Ishikawa (cell line): ENCODE data around the gene SKI.

ENCODE experiments used
- CEBPB ChIP-seq: IDR thresholded peaks from 2 replicates; pipeline ENCODE4 v1.6.1; 2012
- CREB1 ChIP-seq: IDR thresholded peaks from 2 replicates; pipeline ENCODE4 v1.6.1; 2012; ENCODE audit warnings: low read depth
- EGR1 ChIP-seq: IDR thresholded peaks from 2 replicates; pipeline ENCODE4 v1.6.1; 2012
- EP300 ChIP-seq: IDR thresholded peaks from 2 replicates; pipeline ENCODE4 v1.6.1; 2012; ENCODE audit warnings: borderline replicate concordance
- FOXM1 ChIP-seq: IDR thresholded peaks from 2 replicates; pipeline ENCODE4 v1.6.1; 2012; ENCODE audit warnings: low read depth, borderline replicate concordance
- NFIC ChIP-seq: IDR thresholded peaks from 2 replicates; pipeline ENCODE4 v1.6.1; 2012
- RAD21 ChIP-seq: IDR thresholded peaks from 2 replicates; pipeline ENCODE4 v1.6.1; 2012; ENCODE audit warnings: low read depth
- REST ChIP-seq: IDR thresholded peaks from 2 replicates; pipeline ENCODE4 v1.6.1; 2012; ENCODE audit warnings: low read depth, mild to moderate bottlenecking
- TAF1 ChIP-seq: IDR thresholded peaks from 2 replicates; pipeline ENCODE4 v1.6.1; 2012; ENCODE audit warnings: low read depth, mild to moderate bottlenecking
- TCF12 ChIP-seq: IDR thresholded peaks from 2 replicates; pipeline ENCODE4 v1.6.1; 2012; ENCODE audit warnings: low read depth
- TEAD4 ChIP-seq: IDR thresholded peaks from 2 replicates; pipeline ENCODE4 v1.6.1; 2012
- YY1 ChIP-seq: IDR thresholded peaks from 2 replicates; pipeline ENCODE4 v1.6.1; 2012; ENCODE audit warnings: low read depth
- ZBTB7A ChIP-seq: IDR thresholded peaks from 2 replicates; pipeline ENCODE4 v1.6.1; 2012; ENCODE audit warnings: low read depth
- TF ChIP-seq, protein P1 (sequence below): IDR thresholded peaks from 2 replicates; pipeline ENCODE4 v1.6.1; 2012
- TF ChIP-seq, protein P2 (sequence below): IDR thresholded peaks from 2 replicates; pipeline ENCODE4 v1.6.1; 2012

Gene SKI

DNA sequence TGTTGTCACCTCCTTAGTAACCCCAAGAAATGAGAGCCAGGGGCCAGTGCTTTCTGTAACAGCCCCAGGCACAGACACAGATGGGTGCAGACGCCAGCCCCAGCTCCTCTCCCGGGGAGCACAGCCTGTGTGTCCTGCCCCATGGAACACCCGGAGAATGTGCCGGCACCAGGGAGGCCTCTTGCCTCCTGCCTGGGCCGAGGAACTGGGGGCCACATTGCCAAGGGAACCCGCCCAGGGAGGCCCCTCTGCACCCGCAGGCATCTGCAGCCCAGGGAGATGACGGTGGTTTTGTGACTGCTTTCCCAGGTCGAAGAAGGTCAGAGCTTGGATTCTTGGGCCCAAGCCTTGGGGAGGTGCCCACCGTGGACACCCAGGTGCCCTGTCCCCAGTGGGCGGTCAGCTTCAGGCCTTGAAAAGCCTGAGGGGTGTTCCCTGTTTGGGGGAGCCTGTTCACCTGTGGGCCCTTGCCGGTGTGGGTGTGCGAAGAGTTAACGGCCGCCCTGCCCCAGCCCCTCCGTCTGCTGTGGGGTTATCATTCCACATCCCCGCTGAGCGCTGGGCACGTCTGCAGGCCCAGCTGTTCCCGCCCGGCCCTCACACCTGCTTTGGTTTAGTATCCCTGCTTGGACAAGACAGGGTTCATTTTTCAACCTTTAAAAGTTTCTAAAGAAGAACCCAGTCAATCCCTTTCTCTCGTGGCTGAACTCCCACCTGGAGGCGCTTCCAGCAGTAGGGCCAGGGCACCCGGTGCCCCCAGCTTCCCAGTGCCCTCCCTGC, 100.7 kb downstream of the SKI start:
- no peak for TF ChIP-seq FOXM1
- no peak for TF ChIP-seq YY1
- TF ChIP-seq, protein P1, sequence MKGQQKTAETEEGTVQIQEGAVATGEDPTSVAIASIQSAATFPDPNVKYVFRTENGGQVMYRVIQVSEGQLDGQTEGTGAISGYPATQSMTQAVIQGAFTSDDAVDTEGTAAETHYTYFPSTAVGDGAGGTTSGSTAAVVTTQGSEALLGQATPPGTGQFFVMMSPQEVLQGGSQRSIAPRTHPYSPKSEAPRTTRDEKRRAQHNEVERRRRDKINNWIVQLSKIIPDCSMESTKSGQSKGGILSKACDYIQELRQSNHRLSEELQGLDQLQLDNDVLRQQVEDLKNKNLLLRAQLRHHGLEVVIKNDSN: no peak
- TF ChIP-seq TAF1: no peak
- TF ChIP-seq CREB1: no peak
- TF ChIP-seq EP300: no peak
- no peak for TF ChIP-seq TEAD4
- no peak for TF ChIP-seq ZBTB7A
- no peak for TF ChIP-seq CEBPB
- no peak for TF ChIP-seq EGR1
- no peak for TF ChIP-seq REST
- TF ChIP-seq RAD21: no peak
- TF ChIP-seq, protein P2, sequence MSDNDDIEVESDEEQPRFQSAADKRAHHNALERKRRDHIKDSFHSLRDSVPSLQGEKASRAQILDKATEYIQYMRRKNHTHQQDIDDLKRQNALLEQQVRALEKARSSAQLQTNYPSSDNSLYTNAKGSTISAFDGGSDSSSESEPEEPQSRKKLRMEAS: no peak
- TF ChIP-seq NFIC: no peak
- TF ChIP-seq TCF12: no peak

- TF ChIP-seq ZBTB7A (no peak), TAF1 (no peak), TEAD4 (no peak), RAD21 (no peak), NFIC (no peak), REST (no peak), EP300 (no peak)
- TF ChIP-seq, protein P1: no peak
Observed at GRCh38 chr1:2330035-2330434, 101.9 kb downstream of the SKI start.

DNA sequence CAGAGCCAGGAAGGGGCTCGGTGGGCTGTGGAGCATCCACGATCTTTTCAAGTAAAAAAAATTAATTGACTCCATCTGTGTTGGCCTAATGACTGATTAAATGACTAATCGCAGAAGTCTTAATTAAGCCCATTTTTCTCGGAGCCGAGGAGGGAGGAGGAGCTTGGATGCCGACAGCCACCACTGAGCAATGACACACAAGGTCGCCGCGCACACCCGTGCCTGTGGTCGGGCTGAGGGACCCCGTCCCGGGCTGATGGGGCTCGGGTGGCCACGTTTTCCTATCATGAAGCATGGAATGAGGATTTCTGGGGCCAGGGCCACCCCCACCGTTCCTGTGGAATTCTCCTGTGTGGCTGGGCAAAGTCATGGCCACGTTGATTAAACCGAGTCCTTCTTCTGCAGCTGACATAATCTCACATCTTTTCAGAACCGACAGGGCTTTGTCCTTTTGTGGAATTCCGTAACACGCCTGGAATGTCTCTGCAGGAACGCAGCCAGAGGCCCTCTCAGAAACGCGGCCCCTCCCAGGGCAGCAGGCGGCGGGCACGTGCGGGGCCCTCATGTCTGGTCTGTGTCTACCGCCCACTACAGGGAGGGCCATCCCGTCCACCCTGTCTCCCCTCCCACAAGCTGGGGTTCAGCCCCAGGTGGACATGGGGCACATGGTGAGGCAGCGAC, 102.5 kb downstream of the SKI start:
- TF ChIP-seq TCF12: no peak

GRCh38 chr1:2331200-2331544, 103.1 kb downstream of the SKI start:
- TF ChIP-seq REST (no peak), FOXM1 (no peak), EGR1 (no peak), TAF1 (no peak), NFIC (no peak), RAD21 (no peak), CEBPB (no peak), ZBTB7A (no peak), TCF12 (no peak), CREB1 (no peak)
- TF ChIP-seq, protein P1: no peak
- TF ChIP-seq, protein P2: no peak
